Activated CD4-positive, CD25-positive, alpha-beta regulatory T cell treated with anti-CD3 and anti-CD28 coated beads, Interleukin-2, amount 50 U/mL, for 24 hours (primary cell): ENCODE data around the gene MIPEP.
A peak's percentile ranks its signal among the peaks of the same experiment; 100 is the strongest.

Experiments
- ATAC-seq, 2 donors: fragments of 150-1000 bp; cut with Tn5 transposase; one replicate each; pipeline ENCODE4 v1.10.0; 2021; ENCODE audit warnings: mild to moderate bottlenecking in 1 of 2, moderate library complexity in 1 of 2

The MIPEP gene

GRCh38 chr13:23743278-23744076 is 145.7 kb downstream of the MIPEP start:
- peak; percentile 70 to 81 for ATAC-seq

- ATAC-seq, result no peak
These were observed 147.2 kb downstream of the MIPEP start for GRCh38 chr13:23741879-23742510.

- no peak for ATAC-seq
These were observed 149.2 kb downstream of the MIPEP start for GRCh38 chr13:23740002-23740401.

- no peak for ATAC-seq
These were observed 149.6 kb downstream of the MIPEP start for GRCh38 chr13:23739596-23739995.

GRCh38 chr13:23736541-23736940 is 152.7 kb downstream of the MIPEP start:
- ATAC-seq, result no peak

- ATAC-seq, result no peak
These were observed 153.9 kb downstream of the MIPEP start for GRCh38 chr13:23735329-23735728.

GRCh38 chr13:23731709-23732108 is 157.5 kb downstream of the MIPEP start:
- ATAC-seq, result no peak

- ATAC-seq, result no peak
These were observed 158.9 kb downstream of the MIPEP start for GRCh38 chr13:23730251-23730650.

- ATAC-seq, result no peak
These were observed 159.7 kb downstream of the MIPEP start for GRCh38 chr13:23729531-23729930.

- ATAC-seq, result no peak
These were observed 160.4 kb downstream of the MIPEP start for GRCh38 chr13:23728807-23729206.

- ATAC-seq, result no peak
These were observed 163.3 kb downstream of the MIPEP start for GRCh38 chr13:23725922-23726321.

GRCh38 chr13:23724196-23724970 is 164.8 kb downstream of the MIPEP start:
- ATAC-seq, result no peak

GRCh38 chr13:23723471-23723870 is 165.7 kb downstream of the MIPEP start:
- no peak for ATAC-seq

GRCh38 chr13:23722726-23723453 is 166.3 kb downstream of the MIPEP start:
- no peak for ATAC-seq

- no peak for ATAC-seq
These were observed 170.2 kb downstream of the MIPEP start for GRCh38 chr13:23718996-23719395.

- ATAC-seq, result no peak
These were observed 172.8 kb downstream of the MIPEP start for GRCh38 chr13:23716401-23716800.

- no peak for ATAC-seq
These were observed 173.4 kb downstream of the MIPEP start for GRCh38 chr13:23715762-23716235.

GRCh38 chr13:23715092-23715761 is 174.0 kb downstream of the MIPEP start:
- no peak for ATAC-seq

- no peak for ATAC-seq
These were observed 174.5 kb downstream of the MIPEP start for GRCh38 chr13:23714672-23715071.

GRCh38 chr13:23711355-23711754 is 177.8 kb downstream of the MIPEP start:
- ATAC-seq, result peak in 1 of 2 donors; percentile 35

- ATAC-seq, result no peak
These were observed 178.8 kb downstream of the MIPEP start for GRCh38 chr13:23710366-23710765.

- ATAC-seq, result no peak
These were observed 179.7 kb downstream of the MIPEP start for GRCh38 chr13:23709536-23709935.
